Dendritic cell treated with granulocyte-macrophage colony-stimulating factor and Interleukin-4, amounts not matched to agents 40 ng/mL and 50 ng/mL, for 4 days (primary cell): ENCODE results near the gene USE1.
"Not testable (repeated sequence)": the region's sequence is repeated elsewhere in the genome, so short reads cannot be mapped to it uniquely, and the experiment has no call there.

Experiments
- H3K27ac Mint-ChIP-seq: one replicate; pipeline ENCODE4 v1.8.0; 2022; ENCODE audit warnings: mild to moderate bottlenecking, mixed read lengths
- H3K27me3 Mint-ChIP-seq: one replicate; pipeline ENCODE4 v1.8.0; 2022; ENCODE audit warnings: mild to moderate bottlenecking, mixed read lengths
- H3K36me3 Mint-ChIP-seq: one replicate; pipeline ENCODE4 v1.8.0; 2022; ENCODE audit warnings: low read depth, mixed read lengths
- H3K4me1 Mint-ChIP-seq: one replicate; pipeline ENCODE4 v1.8.0; 2022; ENCODE audit warnings: low read depth, mixed read lengths
- H3K4me3 Mint-ChIP-seq: one replicate; pipeline ENCODE4 v1.8.0; 2022; ENCODE audit warnings: mild to moderate bottlenecking, moderate library complexity, mixed read lengths
- H3K9me3 Mint-ChIP-seq: one replicate; pipeline ENCODE4 v1.8.0; 2022; ENCODE audit warnings: mixed read lengths
- intact Hi-C: fragments of 100-400 bp; cut with micrococcal nuclease; formaldehyde crosslinking; loops from one replicate; pipeline ENCODE4 v1.15.0; 2022

USE1 gene

GRCh38 chr19:17215127-17215971 is at the start of gene USE1:
Gene USE1, plus strand, starts transcription at chr19:17215357. Its CDS starts 49 bp downstream, at chr19:17215406.
- H3K36me3 Mint-ChIP-seq, result peaks cover 76% of the 10 kb centered on the region

GRCh38 chr19:17165715-17166114 is 49.4 kb upstream of the USE1 start:
- H3K4me3 Mint-ChIP-seq, result no peak overlapping the region
- H3K36me3 Mint-ChIP-seq, result peaks cover 100% of the 10 kb centered on the region
- H3K27ac Mint-ChIP-seq, result no peak overlapping the region
- intact Hi-C loops, result no loop called here
- H3K27me3 Mint-ChIP-seq, result no peaks in the 10 kb centered on the region
- no peaks in the 10 kb centered on the region for H3K9me3 Mint-ChIP-seq
- H3K4me1 Mint-ChIP-seq, result no peaks in the 10 kb centered on the region

More at GRCh38 chr19:17215127-17215971, at the start of gene USE1:
- Mint-ChIP-seq H3K27me3 (no peaks in the 10 kb centered on the region), H3K4me3 (peak within 1 kb of the TSS; percentile 79), H3K9me3 (no peaks in the 10 kb centered on the region), H3K27ac (peak within 1 kb of the TSS; percentile 96), H3K4me1 (peaks cover 31% of the 10 kb centered on the region)
- intact Hi-C loops, result loop anchor here (2.0 kb wide), 1 partner anchor 51 kb away; the partner anchor contains the start of gene BABAM1

GRCh38 chr19:17170538-17171297 is 44.4 kb upstream of the USE1 start:
- peaks cover 25% of the 10 kb centered on the region for H3K4me1 Mint-ChIP-seq
- H3K9me3 Mint-ChIP-seq, result no peaks in the 10 kb centered on the region
- intact Hi-C loops, result no loop called here
- no peaks in the 10 kb centered on the region for H3K27me3 Mint-ChIP-seq
- H3K4me3 Mint-ChIP-seq, result no peak overlapping the region
- peak overlapping the region; percentile 66 for H3K27ac Mint-ChIP-seq
- peaks cover 100% of the 10 kb centered on the region for H3K36me3 Mint-ChIP-seq

- H3K4me3 Mint-ChIP-seq, result no peak overlapping the region
- peaks cover 32% of the 10 kb centered on the region for H3K4me1 Mint-ChIP-seq
- intact Hi-C loops, result no loop called here
- H3K36me3 Mint-ChIP-seq, result peaks cover 100% of the 10 kb centered on the region
- no peaks in the 10 kb centered on the region for H3K9me3 Mint-ChIP-seq
- peak overlapping the region; percentile 66 for H3K27ac Mint-ChIP-seq
- no peaks in the 10 kb centered on the region for H3K27me3 Mint-ChIP-seq
Measured at GRCh38 chr19:17171874-17172273, 43.3 kb upstream of the USE1 start.

GRCh38 chr19:17172624-17173345 is 42.4 kb upstream of the USE1 start:
- H3K27me3 Mint-ChIP-seq, result no peaks in the 10 kb centered on the region
- H3K4me1 Mint-ChIP-seq, result peaks cover 38% of the 10 kb centered on the region
- peak overlapping the region; percentile 91 for H3K27ac Mint-ChIP-seq
- H3K4me3 Mint-ChIP-seq, result no peak overlapping the region
- no peaks in the 10 kb centered on the region for H3K9me3 Mint-ChIP-seq
- peaks cover 100% of the 10 kb centered on the region for H3K36me3 Mint-ChIP-seq
- intact Hi-C loops, result no loop called here

- Mint-ChIP-seq H3K27me3 (no peaks in the 10 kb centered on the region), H3K36me3 (peaks cover 94% of the 10 kb centered on the region), H3K4me3 (no peak overlapping the region), H3K27ac (no peak overlapping the region), H3K9me3 (no peaks in the 10 kb centered on the region), H3K4me1 (peaks cover 44% of the 10 kb centered on the region)
- intact Hi-C loops, result no loop called here
Measured at GRCh38 chr19:17178291-17178690, 36.9 kb upstream of the USE1 start.

- no peak overlapping the region for H3K27ac Mint-ChIP-seq
- intact Hi-C loops, result loop anchor here (10.0 kb wide), 1 partner anchor 106 kb away; the partner anchor contains the start of genes HAUS8 and MYO9B
- no peaks in the 10 kb centered on the region for H3K27me3 Mint-ChIP-seq
- peaks cover 92% of the 10 kb centered on the region for H3K36me3 Mint-ChIP-seq
- H3K9me3 Mint-ChIP-seq, result no peaks in the 10 kb centered on the region
- peaks cover 51% of the 10 kb centered on the region for H3K4me1 Mint-ChIP-seq
- H3K4me3 Mint-ChIP-seq, result no peak overlapping the region
Measured at GRCh38 chr19:17180997-17181702, 34.0 kb upstream of the USE1 start.

GRCh38 chr19:17183271-17183761 is 31.8 kb upstream of the USE1 start:
- Mint-ChIP-seq H3K4me3 (peak overlapping the region; percentile 62), H3K27ac (peak overlapping the region; percentile 77), H3K4me1 (peaks cover 39% of the 10 kb centered on the region), H3K9me3 (no peaks in the 10 kb centered on the region), H3K36me3 (peaks cover 92% of the 10 kb centered on the region), H3K27me3 (no peaks in the 10 kb centered on the region)
- intact Hi-C loops, result loop anchor here (10.0 kb wide), 1 partner anchor 109 kb away; the partner anchor contains the start of genes HAUS8 and MYO9B

- Mint-ChIP-seq H3K4me3 (peak overlapping the region; percentile 62), H3K4me1 (peaks cover 39% of the 10 kb centered on the region), H3K27me3 (no peaks in the 10 kb centered on the region), H3K36me3 (peaks cover 92% of the 10 kb centered on the region), H3K9me3 (no peaks in the 10 kb centered on the region), H3K27ac (peak overlapping the region; percentile 77)
- intact Hi-C loops, result loop anchor here (10.0 kb wide), 1 partner anchor 109 kb away; the partner anchor contains the start of genes HAUS8 and MYO9B
Measured at GRCh38 chr19:17183858-17184321, 31.3 kb upstream of the USE1 start.

- no peaks in the 10 kb centered on the region for H3K9me3 Mint-ChIP-seq
- peak overlapping the region; percentile 62 for H3K4me3 Mint-ChIP-seq
- H3K27me3 Mint-ChIP-seq, result no peaks in the 10 kb centered on the region
- intact Hi-C loops, result loop anchor here (10.0 kb wide), 1 partner anchor 110 kb away; the partner anchor contains the start of genes HAUS8 and MYO9B
- peaks cover 92% of the 10 kb centered on the region for H3K36me3 Mint-ChIP-seq
- H3K4me1 Mint-ChIP-seq, result peaks cover 39% of the 10 kb centered on the region
- peak overlapping the region; percentile 77 for H3K27ac Mint-ChIP-seq
Measured at GRCh38 chr19:17184371-17184841, 30.8 kb upstream of the USE1 start.

GRCh38 chr19:17185590-17185989 is 29.6 kb upstream of the USE1 start:
- no peaks in the 10 kb centered on the region for H3K9me3 Mint-ChIP-seq
- intact Hi-C loops, result loop anchor here (10.0 kb wide), 1 partner anchor 111 kb away; the partner anchor contains the start of genes HAUS8 and MYO9B
- H3K27ac Mint-ChIP-seq, result no peak overlapping the region
- no peaks in the 10 kb centered on the region for H3K27me3 Mint-ChIP-seq
- no peak overlapping the region for H3K4me3 Mint-ChIP-seq
- H3K36me3 Mint-ChIP-seq, result peaks cover 94% of the 10 kb centered on the region
- H3K4me1 Mint-ChIP-seq, result peaks cover 39% of the 10 kb centered on the region

GRCh38 chr19:17191736-17192135 is 23.4 kb upstream of the USE1 start:
- H3K27ac Mint-ChIP-seq, H3K9me3 Mint-ChIP-seq, H3K4me3 Mint-ChIP-seq, H3K4me1 Mint-ChIP-seq, intact Hi-C loops, H3K27me3 Mint-ChIP-seq: not testable (repeated sequence)
- H3K36me3 Mint-ChIP-seq, result peaks cover 100% of the 10 kb centered on the region
